ENCODE data around the gene PARP1.

The PARP1 gene

DNA sequence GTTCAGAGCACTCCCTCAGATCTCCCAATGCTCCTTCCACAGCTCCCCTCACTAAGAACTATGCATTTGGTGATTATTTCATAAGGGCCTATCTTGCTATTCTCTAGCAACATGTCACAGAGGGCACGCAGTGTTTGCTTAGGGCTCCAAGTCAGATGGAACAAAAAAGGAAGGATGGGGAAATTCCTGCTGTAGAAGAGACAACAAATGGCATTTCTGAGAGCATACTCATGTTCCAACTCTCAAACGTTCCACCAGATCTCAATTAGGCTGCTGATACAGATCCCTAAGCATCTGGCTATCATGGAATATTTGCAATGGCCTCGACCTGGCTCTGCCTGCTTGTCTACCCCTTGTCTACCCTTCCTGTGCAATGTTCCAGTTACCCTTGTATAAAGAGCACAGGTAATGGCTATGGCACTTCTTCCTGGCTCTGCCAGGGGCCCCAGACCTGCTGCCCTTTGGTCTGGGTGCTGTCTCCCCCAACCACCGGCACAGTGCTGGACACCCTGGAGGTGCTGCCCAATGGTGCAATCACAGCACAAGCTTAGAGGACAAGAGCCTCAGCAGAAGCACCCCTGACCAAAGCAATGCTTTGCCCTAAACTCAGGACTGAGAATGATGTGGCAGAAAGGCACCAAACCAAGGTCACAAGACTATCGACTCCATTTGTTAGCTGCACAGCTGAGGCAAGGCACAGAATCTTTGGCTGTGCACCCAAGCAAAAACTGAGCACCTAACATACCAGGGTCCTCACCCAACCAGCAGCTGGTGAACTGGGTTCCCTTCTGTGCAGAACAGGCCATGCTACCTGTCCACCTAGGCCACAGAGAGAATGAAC is 3.6 kb downstream of the PARP1 start:
- in situ Hi-C loops (cut with HindIII; ENCODE audit: low sequenced_read_pairs) = no loop called here
- no peak overlapping the region for H3K4me3 ChIP-seq (ENCODE audit: low read depth, low read length)
- TF ChIP-seq, protein P1, sequence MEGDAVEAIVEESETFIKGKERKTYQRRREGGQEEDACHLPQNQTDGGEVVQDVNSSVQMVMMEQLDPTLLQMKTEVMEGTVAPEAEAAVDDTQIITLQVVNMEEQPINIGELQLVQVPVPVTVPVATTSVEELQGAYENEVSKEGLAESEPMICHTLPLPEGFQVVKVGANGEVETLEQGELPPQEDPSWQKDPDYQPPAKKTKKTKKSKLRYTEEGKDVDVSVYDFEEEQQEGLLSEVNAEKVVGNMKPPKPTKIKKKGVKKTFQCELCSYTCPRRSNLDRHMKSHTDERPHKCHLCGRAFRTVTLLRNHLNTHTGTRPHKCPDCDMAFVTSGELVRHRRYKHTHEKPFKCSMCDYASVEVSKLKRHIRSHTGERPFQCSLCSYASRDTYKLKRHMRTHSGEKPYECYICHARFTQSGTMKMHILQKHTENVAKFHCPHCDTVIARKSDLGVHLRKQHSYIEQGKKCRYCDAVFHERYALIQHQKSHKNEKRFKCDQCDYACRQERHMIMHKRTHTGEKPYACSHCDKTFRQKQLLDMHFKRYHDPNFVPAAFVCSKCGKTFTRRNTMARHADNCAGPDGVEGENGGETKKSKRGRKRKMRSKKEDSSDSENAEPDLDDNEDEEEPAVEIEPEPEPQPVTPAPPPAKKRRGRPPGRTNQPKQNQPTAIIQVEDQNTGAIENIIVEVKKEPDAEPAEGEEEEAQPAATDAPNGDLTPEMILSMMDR (IDR thresholded peaks at IDR 0.05; ENCODE audit: low read depth, low read length, missing control alignments) = no peak
- no peak for DNase-seq (ENCODE audit: low read depth)

DNA sequence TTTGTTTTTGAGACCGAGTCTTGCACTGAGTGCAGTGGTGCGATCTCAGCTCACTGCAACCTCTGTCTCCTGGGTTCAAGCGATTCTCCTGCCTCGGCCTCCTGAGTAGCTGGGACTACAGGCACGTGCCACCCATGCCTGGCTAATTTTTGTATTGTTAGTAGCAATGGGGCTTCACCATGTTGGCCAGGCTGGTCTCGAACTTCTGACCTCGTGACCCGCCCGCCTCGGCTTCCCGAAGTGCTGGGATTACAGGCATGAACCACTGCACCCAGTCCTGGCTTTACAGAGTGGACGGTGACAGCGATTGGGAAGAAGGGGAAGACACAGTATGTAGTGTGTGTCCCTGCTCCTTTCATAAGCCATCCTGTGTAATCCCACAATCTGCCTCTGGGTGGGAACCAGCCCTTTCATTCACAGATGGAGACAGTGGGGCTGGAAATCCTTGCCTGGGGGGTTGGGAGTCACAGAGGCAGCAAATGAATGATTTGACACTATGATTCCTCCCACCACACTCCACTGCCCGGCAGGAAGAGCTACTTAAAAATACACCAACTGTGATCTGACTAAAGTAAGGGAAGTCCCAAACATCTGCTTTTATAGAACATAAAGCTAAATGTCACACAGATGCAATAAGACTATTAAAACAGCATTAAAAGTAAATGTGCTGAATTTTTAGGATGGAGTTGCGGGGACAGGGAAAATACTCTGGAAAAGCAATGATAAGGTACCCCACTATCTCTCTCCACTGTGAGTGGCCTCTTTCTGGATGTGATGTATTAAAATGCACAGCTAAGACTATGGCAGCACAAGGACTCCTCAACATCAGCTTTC is 4.5 kb downstream of the PARP1 start:
- in situ Hi-C loops (cut with HindIII; ENCODE audit: low sequenced_read_pairs) = no loop called here
- no peak for DNase-seq (ENCODE audit: low read depth)
- TF ChIP-seq, protein P1 (IDR thresholded peaks at IDR 0.05; ENCODE audit: low read depth, low read length, missing control alignments) = peak; percentile 47
- no peak overlapping the region for H3K4me3 ChIP-seq (ENCODE audit: low read depth, low read length)

DNA sequence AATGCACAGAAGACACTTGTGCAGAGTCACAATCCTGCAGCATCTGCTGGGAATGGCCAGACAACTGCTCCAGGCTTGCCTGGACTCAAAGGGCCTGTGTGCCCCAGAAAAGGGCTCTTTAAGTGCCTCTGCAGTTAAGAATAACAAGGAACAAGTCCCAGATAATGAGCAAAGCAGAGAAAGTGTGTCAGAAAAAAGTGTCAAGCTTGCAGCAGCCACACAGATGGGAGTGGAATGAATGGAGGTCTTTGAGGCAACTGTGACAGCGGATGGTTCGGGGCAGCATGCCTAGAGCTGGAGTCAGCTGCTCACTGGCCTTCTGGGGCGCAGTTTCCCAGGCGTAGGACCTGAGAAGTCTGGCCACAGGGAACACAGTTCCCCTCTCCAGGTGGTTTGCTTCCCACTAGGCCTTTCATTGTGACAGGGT is 5.1 kb downstream of the PARP1 start:
- TF ChIP-seq, protein P1 (IDR thresholded peaks at IDR 0.05; ENCODE audit: low read depth, low read length, missing control alignments) = no peak
- DNase-seq (ENCODE audit: low read depth) = no peak
- in situ Hi-C loops (cut with HindIII; ENCODE audit: low sequenced_read_pairs) = no loop called here
- H3K4me3 ChIP-seq (ENCODE audit: low read depth, low read length) = no peak overlapping the region

DNA sequence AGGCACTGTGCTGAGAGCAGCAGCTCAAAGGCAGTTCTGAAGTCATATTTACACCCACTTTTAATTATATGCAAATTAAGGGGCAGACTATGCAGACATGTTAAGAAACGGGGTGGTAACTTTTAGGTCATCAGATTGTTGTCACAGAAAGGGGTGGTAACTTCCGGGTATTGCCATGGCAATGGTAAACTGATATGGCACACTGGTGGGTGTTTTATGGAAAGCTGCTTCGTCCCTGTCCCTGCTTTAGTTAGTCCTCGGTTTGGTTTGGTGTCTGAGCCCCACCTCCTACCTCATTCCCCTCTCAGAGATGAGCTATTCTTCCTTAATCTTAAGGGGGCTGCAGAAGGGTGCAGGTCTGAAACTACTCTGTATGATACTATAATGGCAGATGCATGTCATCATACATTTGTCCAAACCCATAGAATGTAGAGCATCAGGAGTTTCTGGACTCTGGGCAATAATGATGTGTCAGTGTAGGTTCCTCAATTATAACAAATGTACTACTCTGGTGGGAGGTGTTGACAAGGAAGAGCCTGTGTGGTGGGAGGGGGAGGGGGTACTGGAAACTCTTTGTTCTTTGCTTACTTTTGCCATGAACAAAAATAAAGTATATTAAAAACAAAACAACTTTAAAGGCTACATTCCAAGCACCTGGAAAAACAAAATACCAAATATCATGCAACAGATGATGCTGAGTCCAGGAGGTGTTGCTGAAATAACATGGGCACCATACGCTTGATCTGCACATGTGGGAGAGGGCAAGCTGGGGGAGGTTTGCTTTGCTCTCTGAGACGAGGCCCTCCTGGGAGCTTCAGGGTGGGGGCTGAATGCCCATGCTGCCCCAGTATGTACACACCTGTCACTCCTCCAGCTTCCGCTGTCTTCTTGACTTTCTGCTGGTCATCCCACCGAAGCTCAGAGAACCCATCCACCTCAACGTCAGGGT is 6.3 kb downstream of the PARP1 start:
- H3K4me3 ChIP-seq (ENCODE audit: low read depth, low read length) = no peak overlapping the region
- DNase-seq (ENCODE audit: low read depth) = no peak
- TF ChIP-seq, protein P1 (IDR thresholded peaks at IDR 0.05; ENCODE audit: low read depth, low read length, missing control alignments) = no peak
- in situ Hi-C loops (cut with HindIII; ENCODE audit: low sequenced_read_pairs) = no loop called here

DNA sequence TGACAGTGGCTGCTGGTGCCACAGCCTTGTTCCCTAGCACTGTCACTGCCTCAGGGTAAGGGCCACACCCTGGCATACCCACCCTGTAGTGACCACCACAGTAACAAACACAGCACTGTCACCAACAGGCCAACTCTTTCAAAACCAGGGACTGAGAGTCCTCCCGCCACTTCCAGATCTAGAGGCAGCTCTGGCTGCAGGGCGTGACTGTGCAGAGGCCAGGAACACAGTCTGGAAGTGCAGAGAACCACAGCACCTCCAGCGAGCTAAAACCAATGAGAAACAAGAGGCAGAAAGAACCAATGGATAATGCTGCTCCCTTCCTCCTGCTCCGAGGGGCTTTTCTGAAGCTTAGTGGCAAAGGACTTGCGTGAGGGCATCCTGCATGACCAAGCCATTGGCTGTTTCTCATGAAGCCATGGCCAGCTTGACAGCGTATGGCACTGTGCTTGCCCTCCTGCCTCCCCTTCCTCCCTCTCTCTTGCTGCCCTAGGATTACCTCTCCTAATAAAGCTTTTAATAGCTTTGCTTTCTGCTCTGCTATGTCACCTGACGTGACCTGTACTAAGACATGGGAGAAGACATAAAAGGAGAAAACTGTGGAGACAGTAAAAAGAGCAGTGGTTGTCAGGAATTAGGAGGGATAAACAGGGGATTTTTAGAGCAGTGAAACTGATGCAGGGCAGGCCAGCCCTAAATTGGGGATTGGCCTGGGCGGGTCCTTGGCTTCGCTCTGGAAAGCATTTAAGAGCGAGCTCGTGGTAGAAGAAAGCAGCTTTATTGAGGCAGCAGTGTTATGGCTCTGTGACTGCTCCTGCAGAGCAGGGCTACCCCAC is 7.2 kb downstream of the PARP1 start:
- TF ChIP-seq, protein P1 (IDR thresholded peaks at IDR 0.05; ENCODE audit: low read depth, low read length, missing control alignments) = no peak
- no peak for DNase-seq (ENCODE audit: low read depth)
- in situ Hi-C loops (cut with HindIII; ENCODE audit: low sequenced_read_pairs) = no loop called here
- no peak overlapping the region for H3K4me3 ChIP-seq (ENCODE audit: low read depth, low read length)

Data from astrocyte of the cerebellum (primary cell).